Lung (tissue), 12 donors: ENCODE measurements around the gene ARHGEF1. TPM values are rescaled to one million over a fixed set of nuclear protein-coding genes. Genes with fewer than 3 reads are reported as not detected.
A peak's percentile ranks its signal among the peaks of the same experiment; 100 is the strongest.

Experiments
- ATAC-seq: fragments of 200-7000 bp; cut with Tn5 transposase; one replicate; pipeline ENCODE4 v1.9.1; 2020; ENCODE audit warnings: moderate number of reproducible peaks; ENCODE audit not compliant: insufficient read depth, low FRiP score
- DNase-seq, 3 donors: peaks; one replicate each; pipeline ENCODE4 v3.0.0-alpha.2; 2013 to 2017
- H3K27ac ChIP-seq, 2 donors: one replicate each; pipeline ENCODE4 v1.5.1; 2013; ENCODE audit warnings: mild to moderate bottlenecking in 2 of 2, moderate library complexity in 2 of 2, control low read depth in 1 of 2, inconsistent platforms in 1 of 2, low read depth in 1 of 2, low read length in 1 of 2
- H3K27me3 ChIP-seq, 3 donors: one replicate each; pipeline ENCODE4 v1.5.1; 2013; ENCODE audit warnings: low read length in 2 of 3; ENCODE audit not compliant: control insufficient read depth in 3 of 3, insufficient read depth in 3 of 3
- H3K36me3 ChIP-seq, 4 donors: one replicate each; pipeline ENCODE4 v1.5.1; 2013; ENCODE audit warnings: low read length in 4 of 4, mild to moderate bottlenecking in 1 of 4, moderate library complexity in 1 of 4; ENCODE audit not compliant: control insufficient read depth in 4 of 4, insufficient read depth in 4 of 4
- H3K4me1 ChIP-seq, 5 donors: one replicate each; pipeline ENCODE4 v1.5.1; 2013; ENCODE audit warnings: low read length in 5 of 5, mild to moderate bottlenecking in 2 of 5, moderate library complexity in 1 of 5; ENCODE audit not compliant: control insufficient read depth in 5 of 5, insufficient read depth in 5 of 5
- H3K4me3 ChIP-seq: one replicate; pipeline ENCODE4 v1.5.1; 2013; ENCODE audit warnings: mild to moderate bottlenecking, control low read depth, moderate library complexity
- H3K9ac ChIP-seq, 2 donors: one replicate each; pipeline ENCODE4 v1.5.1; 2013; ENCODE audit warnings: low read length in 2 of 2, control low read depth in 1 of 2; ENCODE audit not compliant: insufficient read depth in 1 of 2
- H3K9me3 ChIP-seq, 4 donors: one replicate each; pipeline ENCODE4 v1.5.1; 2013; ENCODE audit warnings: low read length in 3 of 4, mild to moderate bottlenecking in 1 of 4, moderate library complexity in 1 of 4; ENCODE audit not compliant: control insufficient read depth in 4 of 4, insufficient read depth in 3 of 4
- CTCF ChIP-seq: IDR thresholded peaks from 2 replicates; pipeline ENCODE4 v1.5.1; 2012; ENCODE audit warnings: mild to moderate bottlenecking; ENCODE audit errors: control extremely low read depth, extremely low read depth
- WGBS, 2 donors: extraction: QIAGEN DNeasy Blood & Tissue Kit; methylation state at CpG; one replicate each; pipeline ENCODE4 v1.1.7; 2013; 5-methylcytosine and 5-hydroxymethylcytosine counted together
- polyA plus RNA-seq, 2 donors: library from polyadenylated mRNA; stranded (reverse); fragments of 200-250 nt; gene quantifications; one replicate each; pipeline ENCODE4 v1.2.1, GENCODE V29; 2013
- total RNA-seq, 2 donors: library from RNA; depleted of rRNA in 1 of 2; stranded (reverse); fragments of >200 nt in 1 of 2; gene quantifications; one replicate each; pipeline ENCODE4 v1.2.1, GENCODE V29; 2014 to 2021
- donor health status: control.
- donor health status: control.
- donor health status: Bipolar disorder and iron deficiency.
- donor health status: healthy.
- donor health status: DM: yes; HTN: yes; CAD: no.

ARHGEF1 gene
- total and polyA plus RNA-seq, 4 donors, result 55.4 to 231 (median 176) TPM

- WGBS, 2 donors, result 82 to 89% methylated on average over 13 of the region's 13 CpGs
- no peak for TF ChIP-seq CTCF
- Histone ChIP-seq H3K4me1 (peaks cover 0 to 4% (median 0%) of the 10 kb centered on the region in 5 donors), H3K27ac (no peak overlapping the region), H3K9me3 (no peaks in the 10 kb centered on the region), H3K36me3 (peaks cover 9 to 44% (median 20%) of the 10 kb centered on the region in 4 donors), H3K9ac (no peak overlapping the region), H3K27me3 (no peaks in the 10 kb centered on the region), H3K4me3 (no peak overlapping the region)
- DNase-seq (no peak), ATAC-seq (no peak)
These were observed 13.5 kb upstream of the ARHGEF1 start for GRCh38 chr19:41869374-41869955.

DNA sequence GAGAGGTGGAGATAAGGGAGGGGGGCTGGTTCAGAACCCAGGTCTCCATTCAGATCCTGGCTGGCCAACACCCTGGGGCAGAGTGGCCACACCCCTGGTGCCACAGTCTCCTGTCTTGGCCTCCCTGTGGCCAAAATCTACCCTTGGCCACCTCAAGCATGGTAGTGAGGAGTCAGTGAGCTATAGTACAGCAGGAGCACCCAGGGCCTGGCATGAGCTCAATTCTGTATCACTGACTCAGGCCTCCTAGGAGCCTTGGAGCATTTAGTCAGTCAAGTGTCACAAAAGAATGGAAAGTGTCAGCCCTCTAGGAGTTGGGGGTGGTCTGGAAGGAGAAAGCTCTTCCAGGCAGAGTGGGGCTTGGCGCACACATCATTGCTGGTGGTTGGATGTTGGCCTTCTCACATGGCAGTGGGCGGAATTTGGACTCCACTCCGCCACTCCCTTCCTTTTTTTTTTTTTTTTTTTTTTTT is 12.5 kb upstream of the ARHGEF1 start:
- DNase-seq (peak in 1 of 3 donors; percentile 38), ATAC-seq (no peak)
- Histone ChIP-seq H3K9me3 (no peaks in the 10 kb centered on the region), H3K4me3 (no peak overlapping the region), H3K27ac (peak overlapping the region in 1 of 2 donors; percentile 5), H3K36me3 (peaks cover 7 to 39% (median 13%) of the 10 kb centered on the region in 4 donors), H3K27me3 (no peaks in the 10 kb centered on the region), H3K4me1 (peaks cover 0 to 4% (median 0%) of the 10 kb centered on the region in 5 donors), H3K9ac (no peak overlapping the region)
- TF ChIP-seq CTCF, result no peak
- 35 to 58% methylated on average over 3 of the region's 3 CpGs for WGBS, 2 donors

GRCh38 chr19:41871573-41872383 is 11.2 kb upstream of the ARHGEF1 start:
- DNase-seq (peak in 1 of 3 donors; percentile 11), ATAC-seq (no peak)
- WGBS, 2 donors, result 34 to 53% methylated on average over 16 of the region's 16 CpGs
- Histone ChIP-seq H3K9me3 (no peaks in the 10 kb centered on the region), H3K4me3 (no peak overlapping the region), H3K27ac (peak overlapping the region; percentile 3 to 30), H3K9ac (no peak overlapping the region), H3K27me3 (no peaks in the 10 kb centered on the region), H3K36me3 (peaks cover 7 to 33% (median 13%) of the 10 kb centered on the region in 4 donors), H3K4me1 (no peaks in the 10 kb centered on the region)
- no peak for TF ChIP-seq CTCF
